Peyer's patch (tissue), 4 donors: ENCODE data around the gene GPSM1.

Source experiments
- POLR2A ChIP-seq, 2 donors: fragments of 450-650 bp; IDR thresholded peaks; one replicate each; pipeline ENCODE4 v1.5.1; 2017; ENCODE audit warnings: antibody characterized with exemption in 2 of 2, mild to moderate bottlenecking in 2 of 2, moderate library complexity in 2 of 2
- TF ChIP-seq, protein P1 (sequence below), 6 experiments: fragments of 450-650 bp in 4 of 6; fragments of 200-600 bp in 2 of 6; sonication (generic) in 1 of 6; IDR thresholded peaks; one replicate each; pipeline ENCODE4 v1.5.1; 2017 to 2019; ENCODE audit warnings: antibody characterized with exemption in 6 of 6, mild to moderate bottlenecking in 3 of 6, moderate library complexity in 1 of 6

DNA sequence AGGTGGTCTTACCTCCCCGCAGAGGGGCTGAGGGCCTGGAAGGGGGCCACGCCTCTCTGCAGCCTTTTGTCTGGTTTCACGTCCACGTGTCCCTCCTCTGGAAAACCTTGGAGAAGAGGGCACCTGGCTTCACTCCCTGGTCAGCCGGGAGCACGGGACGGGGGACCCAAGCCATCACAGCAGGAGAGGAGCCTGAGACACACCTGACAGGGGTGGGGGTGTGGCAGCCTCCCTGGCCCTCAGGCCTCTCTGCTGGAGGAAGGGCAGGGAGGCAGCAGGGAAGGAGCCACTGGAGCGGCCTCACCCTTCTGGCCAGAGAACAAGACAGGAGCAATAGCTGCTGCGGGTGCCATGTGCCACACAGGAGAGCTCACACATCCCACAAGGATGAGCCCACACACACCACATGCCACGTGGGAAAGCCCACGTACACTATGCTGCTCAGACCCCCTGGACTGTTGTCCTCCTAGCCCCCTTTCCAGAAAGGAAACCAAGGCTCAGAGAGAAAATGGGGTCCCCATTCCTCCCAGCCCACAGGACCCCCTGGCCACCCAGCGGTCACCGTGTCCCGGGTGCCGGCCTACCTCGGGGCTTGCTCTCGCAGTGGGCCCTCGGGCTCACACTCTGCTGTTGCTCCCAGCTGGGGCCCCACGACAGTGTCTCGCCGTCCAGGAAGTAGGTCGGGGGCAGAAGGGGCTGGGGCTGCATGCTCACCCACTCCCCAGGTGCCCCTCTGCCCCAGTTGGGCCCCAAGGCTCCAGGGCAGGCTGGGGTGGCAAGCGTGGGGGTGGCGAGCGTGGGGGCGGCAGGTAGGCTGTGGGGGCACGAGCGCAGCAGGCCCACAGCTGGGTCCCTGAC, 41.6 kb upstream of the GPSM1 start:
- TF ChIP-seq, protein P1, sequence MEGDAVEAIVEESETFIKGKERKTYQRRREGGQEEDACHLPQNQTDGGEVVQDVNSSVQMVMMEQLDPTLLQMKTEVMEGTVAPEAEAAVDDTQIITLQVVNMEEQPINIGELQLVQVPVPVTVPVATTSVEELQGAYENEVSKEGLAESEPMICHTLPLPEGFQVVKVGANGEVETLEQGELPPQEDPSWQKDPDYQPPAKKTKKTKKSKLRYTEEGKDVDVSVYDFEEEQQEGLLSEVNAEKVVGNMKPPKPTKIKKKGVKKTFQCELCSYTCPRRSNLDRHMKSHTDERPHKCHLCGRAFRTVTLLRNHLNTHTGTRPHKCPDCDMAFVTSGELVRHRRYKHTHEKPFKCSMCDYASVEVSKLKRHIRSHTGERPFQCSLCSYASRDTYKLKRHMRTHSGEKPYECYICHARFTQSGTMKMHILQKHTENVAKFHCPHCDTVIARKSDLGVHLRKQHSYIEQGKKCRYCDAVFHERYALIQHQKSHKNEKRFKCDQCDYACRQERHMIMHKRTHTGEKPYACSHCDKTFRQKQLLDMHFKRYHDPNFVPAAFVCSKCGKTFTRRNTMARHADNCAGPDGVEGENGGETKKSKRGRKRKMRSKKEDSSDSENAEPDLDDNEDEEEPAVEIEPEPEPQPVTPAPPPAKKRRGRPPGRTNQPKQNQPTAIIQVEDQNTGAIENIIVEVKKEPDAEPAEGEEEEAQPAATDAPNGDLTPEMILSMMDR (IDR thresholded peaks at IDR 0.05): no peak
- TF ChIP-seq POLR2A (IDR thresholded peaks at IDR 0.05): no peak
